ENCODE measurements around the gene ERBB2. TPM values are rescaled to one million over a fixed set of nuclear protein-coding genes. Genes with fewer than 3 reads are reported as not detected.

The ERBB2 gene
- total and polyA plus RNA-seq, 2 of the 13 experiments (the other 11 are each of a cell fraction or from before 2014, with no cell fraction given) = 57.7 to 64.1 TPM

- TF ChIP-seq SALL1 (CRISPR knock-in tag; IDR thresholded peaks at IDR 0.05) (peak; percentile 62), ZFP36L2 (CRISPR knock-in tag; IDR thresholded peaks at IDR 0.05) (no peak), HNRNPH1 (optimal IDR thresholded peaks at IDR 0.05; ENCODE audit: low read depth, low read length) (peak; percentile 16), ZKSCAN8 (CRISPR knock-in tag; IDR thresholded peaks at IDR 0.05; ENCODE audit: borderline replicate concordance) (peak; percentile 13; the same call in 1 of the 2 replicates), ZSCAN22 (CRISPR knock-in tag; IDR thresholded peaks at IDR 0.05) (no peak), NBN (conservative IDR thresholded peaks at IDR 0.05) (no peak), MXD3 (CRISPR knock-in tag; IDR thresholded peaks at IDR 0.05) (no peak; the same call in 1 of the 2 replicates), UBTF (CRISPR knock-in tag; IDR thresholded peaks at IDR 0.05) (peak; percentile 56), MED8 (CRISPR knock-in tag; IDR thresholded peaks at IDR 0.05; ENCODE audit: insufficient replicate concordance) (no peak), NR2F6 (IDR thresholded peaks at IDR 0.05) (0 out of 2 replicates have a peak, but pooled peaks have one; percentile 8), NR2F6 (CRISPR knock-in tag; IDR thresholded peaks at IDR 0.05) (peak; percentile 64), ZNF362 (CRISPR knock-in tag; IDR thresholded peaks at IDR 0.05; ENCODE audit: borderline replicate concordance) (no peak), TAF15 (IDR thresholded peaks at IDR 0.05; ENCODE audit: low read depth, low read length, poor library complexity, severe bottlenecking) (no peak), ZNF281 (CRISPR knock-in tag; IDR thresholded peaks at IDR 0.05; ENCODE audit: borderline replicate concordance) (peak; percentile 39; the same call in 1 of the 2 replicates), MTA3 (CRISPR knock-in tag; IDR thresholded peaks at IDR 0.05) (no peak), ZNF234 (CRISPR knock-in tag; conservative IDR thresholded peaks at IDR 0.05) (peak; percentile 65; the same call in 1 of the 2 replicates), TBL1XR1 (IDR thresholded peaks at IDR 0.05; ENCODE audit: borderline replicate concordance, low read length, partially characterized antibody) (no peak), YEATS2 (CRISPR knock-in tag; IDR thresholded peaks at IDR 0.05; ENCODE audit: borderline replicate concordance) (peak; percentile 28; the same call in 1 of the 2 replicates), ZNF749 (CRISPR knock-in tag; IDR thresholded peaks at IDR 0.05; ENCODE audit: borderline replicate concordance) (no peak), MAZ (IDR thresholded peaks at IDR 0.05; ENCODE audit: borderline replicate concordance, low read depth, low read length) (0 out of 2 replicates have a peak, but pooled peaks have one; percentile 50), MAZ (CRISPR knock-in tag; IDR thresholded peaks at IDR 0.05; ENCODE audit: low read depth) (peak; percentile 66), ZNF577 (CRISPR knock-in tag; IDR thresholded peaks at IDR 0.05; ENCODE audit: borderline replicate concordance, low read depth) (no peak), NFATC3 (CRISPR knock-in tag; IDR thresholded peaks at IDR 0.05) (no peak)
Measured at GRCh38 chr17:39750131-39751015, 50.5 kb downstream of the ERBB2 start (continued).
